HEK293T (cell line): ENCODE results near the gene NCOA7.

Experiments
- FOXA1 ChIP-seq: fragments of 450-650 bp; IDR thresholded peaks from 2 replicates; pipeline ENCODE4 v1.6.1; 2016; ENCODE audit warnings: mild to moderate bottlenecking
- SP1 ChIP-seq: fragments of 450-650 bp; IDR thresholded peaks from 2 replicates; pipeline ENCODE4 v1.6.1; 2017
- SUZ12 ChIP-seq: fragments of 450-650 bp; IDR thresholded peaks from 2 replicates; pipeline ENCODE4 v1.6.1; 2016; ENCODE audit warnings: mild to moderate bottlenecking

GRCh38 chr6:125809570-125810170, 18.9 kb downstream of the NCOA7 start:
- TF ChIP-seq SP1 (no peak), FOXA1 (no peak), SUZ12 (no peak)
